Right lobe of liver (tissue), 6 donors: ENCODE results near the gene ANTXR1. TPM values are rescaled to one million over a fixed set of nuclear protein-coding genes. Genes with fewer than 3 reads are reported as not detected.

ENCODE experiments used
- ATAC-seq, 4 donors: fragments of 200-7000 bp; cut with Tn5 transposase; one replicate each; pipeline ENCODE4 v1.9.1; 2020; ENCODE audit warnings: mild to moderate bottlenecking in 4 of 4, moderate library complexity in 4 of 4
- DNase-seq, 3 donors: peaks; one replicate each; pipeline ENCODE4 v3.0.0-alpha.2; 2020
- H3K27ac ChIP-seq, 3 donors: fragments of 200-600 bp; one replicate each; pipeline ENCODE4 v1.8.0; 2022
- H3K27me3 ChIP-seq, 2 donors: fragments of 200-600 bp; one replicate each; pipeline ENCODE4 v1.8.0; 2022
- H3K36me3 ChIP-seq, 4 donors: fragments of 200-600 bp; sonication (generic) in 1 of 4; one replicate each; pipeline versions ENCODE4 v1.5.1 to v1.8.0; 2017 to 2022; ENCODE audit warnings: control low read depth in 1 of 4
- H3K4me1 ChIP-seq, 4 donors: fragments of 200-600 bp; sonication (generic) in 1 of 4; one replicate each; pipeline versions ENCODE4 v1.5.1 to v1.8.0; 2017 to 2022; ENCODE audit warnings: control low read depth in 1 of 4
- H3K4me3 ChIP-seq, 3 donors: fragments of 200-600 bp; one replicate each; pipeline ENCODE4 v1.8.0; 2022
- H3K9me3 ChIP-seq, 4 donors: fragments of 200-600 bp; sonication (generic) in 1 of 4; one replicate each; pipeline versions ENCODE4 v1.5.1 to v1.8.0; 2017 to 2022; ENCODE audit warnings: control low read depth in 1 of 4
- POLR2A ChIP-seq: fragments of 450-650 bp; IDR thresholded peaks from one replicate; pipeline ENCODE4 v1.6.1; 2017; ENCODE audit warnings: antibody characterized with exemption, mild to moderate bottlenecking
- WGBS: methylation state at CpG from one replicate; pipeline ENCODE4 v1.1.6; 2018; ENCODE audit warnings: low coverage, low lambda C conversion rate; ENCODE audit not compliant: insufficient coverage; ENCODE audit errors: missing lambda C conversion rate; 5-methylcytosine and 5-hydroxymethylcytosine counted together
- intact Hi-C, 2 donors: fragments of 100-400 bp; cut with DNase I; formaldehyde crosslinking; loops; one replicate each; pipeline versions ENCODE4 v1.11.2 to v1.14.1; 2022
- total RNA-seq, 6 experiments: library from RNA; depleted of rRNA in 2 of 6; stranded (reverse); fragments of >200 nt in 2 of 6; fragmentation: NEBNext Ultra II Directional in 3 of 6; extraction: Animal tissue kit (Norgen Biotek cat#: 25700) in 3 of 6; gene quantifications; one replicate each; pipeline versions ENCODE4 v1.1.0 to v1.2.4, GENCODE V29; 2016 to 2023
- TF ChIP-seq, protein P1 (sequence below), 4 donors: fragments of 200-600 bp in 3 of 4; fragments of 450-650 bp in 1 of 4; IDR thresholded peaks; one replicate each; pipeline versions ENCODE4 v1.5.1 to v1.8.0; 2016 to 2022; ENCODE audit warnings: antibody characterized with exemption in 4 of 4, mild to moderate bottlenecking in 2 of 4
- donor health status: DM: no; HTN: yes; CAD: no.
- donor health status: DM: no; HTN: no; CAD: no.
- donor health status: DM: no; HTN: no; CAD: no.
- donor health status: DM: no; HTN: yes; CAD: no.
- donor health status: DM: no; HTN: yes; CAD: no.

Gene ANTXR1
- total RNA-seq, 6 experiments from 2014 or later = 1.1 to 4.1 (median 2.9) TPM

DNA sequence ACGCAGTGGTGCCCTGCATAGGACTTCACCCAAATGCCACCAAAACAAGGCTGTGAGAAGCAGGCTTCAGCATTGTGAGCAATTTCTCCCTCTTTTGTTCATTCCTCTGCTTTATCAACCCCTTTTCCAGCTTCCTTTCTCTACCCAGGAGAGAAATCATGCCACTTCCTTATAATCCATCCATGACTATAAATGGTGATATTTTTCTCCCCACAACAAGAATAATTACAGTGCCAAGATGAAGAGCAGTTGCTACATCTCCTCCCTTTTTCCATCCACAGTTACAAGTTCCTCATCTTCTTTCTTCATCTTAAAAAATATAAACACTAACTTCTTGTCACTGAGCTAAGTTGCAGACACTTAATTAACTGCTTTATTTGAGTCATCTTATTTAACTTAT, 167.2 kb downstream of the ANTXR1 start:
- intact Hi-C loops = no loop called here
- no peaks in the 10 kb centered on the region for H3K4me1 ChIP-seq
- no peak overlapping the region for H3K27ac ChIP-seq
- no peak for DNase-seq
- no peak overlapping the region for H3K4me3 ChIP-seq
- TF ChIP-seq, protein P1, sequence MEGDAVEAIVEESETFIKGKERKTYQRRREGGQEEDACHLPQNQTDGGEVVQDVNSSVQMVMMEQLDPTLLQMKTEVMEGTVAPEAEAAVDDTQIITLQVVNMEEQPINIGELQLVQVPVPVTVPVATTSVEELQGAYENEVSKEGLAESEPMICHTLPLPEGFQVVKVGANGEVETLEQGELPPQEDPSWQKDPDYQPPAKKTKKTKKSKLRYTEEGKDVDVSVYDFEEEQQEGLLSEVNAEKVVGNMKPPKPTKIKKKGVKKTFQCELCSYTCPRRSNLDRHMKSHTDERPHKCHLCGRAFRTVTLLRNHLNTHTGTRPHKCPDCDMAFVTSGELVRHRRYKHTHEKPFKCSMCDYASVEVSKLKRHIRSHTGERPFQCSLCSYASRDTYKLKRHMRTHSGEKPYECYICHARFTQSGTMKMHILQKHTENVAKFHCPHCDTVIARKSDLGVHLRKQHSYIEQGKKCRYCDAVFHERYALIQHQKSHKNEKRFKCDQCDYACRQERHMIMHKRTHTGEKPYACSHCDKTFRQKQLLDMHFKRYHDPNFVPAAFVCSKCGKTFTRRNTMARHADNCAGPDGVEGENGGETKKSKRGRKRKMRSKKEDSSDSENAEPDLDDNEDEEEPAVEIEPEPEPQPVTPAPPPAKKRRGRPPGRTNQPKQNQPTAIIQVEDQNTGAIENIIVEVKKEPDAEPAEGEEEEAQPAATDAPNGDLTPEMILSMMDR (IDR thresholded peaks at IDR 0.05) = no peak
- no peak for TF ChIP-seq POLR2A
- H3K27me3 ChIP-seq = no peaks in the 10 kb centered on the region
- no peak for ATAC-seq
- 91% methylated on average over 1 of the region's 1 CpG for WGBS
- H3K9me3 ChIP-seq = no peaks in the 10 kb centered on the region
- H3K36me3 ChIP-seq = no peaks in the 10 kb centered on the region

DNA sequence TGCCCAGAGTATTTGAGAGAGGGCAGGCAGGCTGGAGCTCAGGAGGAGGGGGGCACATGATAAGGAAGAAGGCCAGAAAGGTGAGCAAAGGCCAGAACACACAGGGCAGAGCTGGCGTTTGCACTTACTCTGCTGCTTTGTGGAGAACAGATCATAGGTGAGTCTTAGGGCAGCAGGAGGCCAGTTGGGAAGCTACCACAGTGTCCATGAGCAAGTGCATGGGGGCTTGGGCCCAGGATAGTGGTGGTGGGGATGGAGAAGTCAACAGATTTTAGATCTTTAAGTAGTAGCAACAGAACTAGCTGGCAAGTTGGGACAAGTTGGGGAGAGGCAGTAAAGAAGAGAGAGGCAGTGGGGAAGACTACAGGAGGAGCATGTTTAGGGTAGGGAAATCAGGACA, 168.0 kb downstream of the ANTXR1 start:
- intact Hi-C loops = no loop called here
- no peaks in the 10 kb centered on the region for H3K4me1 ChIP-seq
- TF ChIP-seq POLR2A = no peak
- TF ChIP-seq, protein P1 (IDR thresholded peaks at IDR 0.05) = no peak
- no peak overlapping the region for H3K4me3 ChIP-seq
- ATAC-seq = no peak
- no peak for DNase-seq
- no peaks in the 10 kb centered on the region for H3K9me3 ChIP-seq
- no peaks in the 10 kb centered on the region for H3K36me3 ChIP-seq
- no peak overlapping the region for H3K27ac ChIP-seq
- WGBS = 50% methylated on average over 1 of the region's 1 CpG
- no peaks in the 10 kb centered on the region for H3K27me3 ChIP-seq

DNA sequence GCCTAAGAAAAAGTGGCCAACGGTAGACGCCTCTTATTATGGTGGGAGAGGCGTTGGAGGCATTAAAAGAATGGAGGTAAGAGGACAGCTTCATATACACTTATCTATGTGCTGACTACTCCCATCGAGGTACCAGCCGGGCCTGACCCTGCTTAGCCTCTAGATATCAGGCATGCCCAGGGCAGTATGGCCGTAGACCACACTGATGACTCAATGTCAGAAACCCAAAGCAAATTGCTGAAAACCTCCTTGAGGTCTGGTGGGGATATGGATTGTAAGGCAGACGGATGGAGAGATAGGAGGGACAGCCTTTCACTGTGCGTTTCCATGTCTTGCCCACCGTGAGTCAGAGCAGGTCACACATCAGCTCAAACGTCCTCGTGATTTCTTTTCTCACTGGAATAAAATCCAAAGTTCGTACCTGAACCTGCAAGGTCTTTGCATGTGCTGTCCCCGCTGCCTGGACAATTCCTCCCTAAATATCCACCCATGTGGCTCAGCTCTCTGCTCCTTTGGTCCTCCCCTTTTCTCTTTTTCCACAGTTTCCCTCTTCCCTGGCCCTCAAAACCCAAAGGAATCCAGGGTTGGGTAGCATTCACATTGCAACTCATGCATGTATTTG, 168.9 kb downstream of the ANTXR1 start:
- Histone ChIP-seq H3K27ac (no peak overlapping the region), H3K36me3 (no peaks in the 10 kb centered on the region), H3K4me1 (no peaks in the 10 kb centered on the region), H3K9me3 (no peaks in the 10 kb centered on the region), H3K27me3 (no peaks in the 10 kb centered on the region), H3K4me3 (no peak overlapping the region)
- DNase-seq = no peak
- 80% methylated on average over 10 of the region's 13 CpGs for WGBS
- ATAC-seq = no peak
- intact Hi-C loops = no loop called here
- TF ChIP-seq, protein P1 (IDR thresholded peaks at IDR 0.05) = no peak
- no peak for TF ChIP-seq POLR2A

DNA sequence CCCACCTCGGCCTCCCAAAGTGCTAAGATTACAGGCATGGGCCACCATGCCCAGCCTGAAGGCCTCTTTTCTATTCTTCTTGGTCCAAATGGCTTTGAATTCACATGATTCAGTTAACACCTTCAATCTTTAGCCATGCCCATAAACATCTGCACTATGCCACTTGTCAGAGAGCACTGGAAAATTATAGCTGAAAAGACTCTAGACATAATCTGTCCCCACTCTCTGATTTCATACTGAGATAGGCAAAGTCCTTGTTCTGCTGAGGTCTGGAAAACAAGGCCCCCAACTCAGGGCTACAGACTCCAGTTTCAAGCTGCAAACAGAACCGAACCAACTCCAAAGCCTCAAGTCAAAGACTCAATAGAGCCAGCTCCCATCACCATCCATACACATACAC, 170.7 kb downstream of the ANTXR1 start:
- ATAC-seq = no peak
- Histone ChIP-seq H3K4me1 (no peaks in the 10 kb centered on the region), H3K9me3 (no peaks in the 10 kb centered on the region), H3K36me3 (no peaks in the 10 kb centered on the region), H3K27ac (no peak overlapping the region), H3K27me3 (no peaks in the 10 kb centered on the region), H3K4me3 (no peak overlapping the region)
- intact Hi-C loops = no loop called here
- DNase-seq = no peak
- TF ChIP-seq, protein P1 (IDR thresholded peaks at IDR 0.05) = no peak
- TF ChIP-seq POLR2A = no peak
- WGBS = 71% methylated on average over 2 of the region's 2 CpGs

DNA sequence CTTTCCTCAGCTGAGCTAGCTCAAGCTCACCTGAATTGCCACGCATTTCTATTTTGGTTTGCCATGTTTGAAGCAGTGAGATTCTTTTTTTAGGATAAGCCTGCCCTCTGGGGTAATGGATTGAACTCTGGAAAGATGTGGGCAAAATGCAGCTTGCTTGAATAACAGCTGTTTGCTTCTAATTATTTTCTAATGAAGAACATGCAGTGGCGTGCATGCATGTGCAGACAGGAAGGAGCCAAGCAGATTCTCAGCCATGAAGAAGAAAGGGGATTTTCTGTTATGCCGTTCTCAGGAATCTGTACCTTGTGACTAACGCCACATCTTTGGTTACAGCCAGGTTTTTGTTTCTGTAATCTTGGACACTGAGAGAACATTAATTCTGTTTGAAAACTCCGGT, 171.2 kb downstream of the ANTXR1 start:
- Histone ChIP-seq H3K27ac (no peak overlapping the region), H3K9me3 (no peaks in the 10 kb centered on the region), H3K4me3 (no peak overlapping the region), H3K36me3 (no peaks in the 10 kb centered on the region), H3K4me1 (no peaks in the 10 kb centered on the region), H3K27me3 (no peaks in the 10 kb centered on the region)
- TF ChIP-seq POLR2A = no peak
- 73% methylated on average over 5 of the region's 5 CpGs for WGBS
- intact Hi-C loops = no loop called here
- DNase-seq (no peak), ATAC-seq (no peak)
